ENCODE results near the gene POLE.

The POLE gene

DNA sequence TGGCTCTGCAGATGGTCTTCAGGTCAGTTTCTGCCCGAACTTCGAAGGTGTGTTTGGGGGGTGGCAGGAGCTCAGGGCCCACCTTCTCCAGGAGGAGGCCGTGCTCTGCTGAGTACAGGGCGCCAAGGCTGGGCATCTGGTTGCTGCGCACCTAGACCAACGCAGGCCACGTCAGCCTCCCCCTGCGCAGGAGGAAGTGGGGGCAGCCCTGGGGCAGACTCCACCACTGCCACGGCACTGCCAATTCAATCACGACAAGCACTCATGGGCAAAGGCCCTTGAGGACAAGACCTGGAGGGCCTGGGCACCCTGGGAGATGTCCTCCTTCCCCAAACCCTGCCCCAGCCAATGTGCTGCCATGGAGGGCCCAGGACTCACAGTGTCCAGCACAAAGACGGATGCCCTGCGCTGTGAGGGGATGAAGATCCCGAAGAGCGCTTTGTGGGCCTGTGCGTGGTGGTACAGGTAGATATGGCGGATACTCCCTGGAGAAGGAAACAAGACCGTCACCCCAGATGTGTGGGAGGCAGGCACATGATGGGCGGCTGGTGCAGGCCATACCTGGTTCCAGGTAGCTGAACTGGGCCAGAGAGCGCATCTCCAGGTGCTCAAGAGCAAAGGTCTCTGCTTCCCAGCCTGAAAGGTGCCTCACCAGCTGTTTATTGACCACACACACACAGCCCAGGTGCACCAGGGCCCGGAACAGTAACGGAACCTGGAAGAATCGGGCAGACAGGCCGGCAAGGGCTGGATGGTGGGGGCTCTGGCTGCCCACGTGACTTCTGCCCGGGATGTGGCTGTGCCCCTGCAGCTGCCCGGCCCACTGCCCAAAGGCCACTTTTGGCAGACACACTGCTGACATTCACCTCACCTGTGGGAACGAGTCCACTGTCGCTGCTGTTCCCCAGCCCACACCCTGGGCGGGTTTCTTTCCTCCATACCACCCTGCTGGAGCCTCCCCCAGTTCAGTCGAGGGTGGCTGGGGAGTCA lies 44.0 kb downstream of the POLE start:
- Histone ChIP-seq H3K79me2 (ENCODE audit: control insufficient read depth, low read length) (no peaks in the 10 kb centered on the region), H3K4me2 (ENCODE audit: low read length) (no peak overlapping the region), H4K20me1 (ENCODE audit: control insufficient read depth, insufficient read depth, low read depth, low read length) (no peaks in the 10 kb centered on the region), H3K36me3 (ENCODE audit: control insufficient read depth, low read length) (peaks cover 86% of the 10 kb centered on the region), H3K9me2 (replicated peaks; ENCODE audit: control insufficient read depth, low read length) (no peaks in the 10 kb centered on the region), H3K4me3 (ENCODE audit: low read length) (no peak overlapping the region), H3K9me3 (ENCODE audit: control insufficient read depth, insufficient read depth, low read length) (no peaks in the 10 kb centered on the region), H3K27me3 (ENCODE audit: control insufficient read depth, low read length) (no peaks in the 10 kb centered on the region), H3F3A (ENCODE audit: control insufficient read depth, insufficient read depth) (no peaks in the 10 kb centered on the region), H3K4me1 (ENCODE audit: control insufficient read depth, low read length) (no peaks in the 10 kb centered on the region), H3K27ac (ENCODE audit: low read depth, low read length) (no peak overlapping the region)
- TF ChIP-seq EZH2phosphoT487 (IDR thresholded peaks at IDR 0.05; ENCODE audit: borderline replicate concordance, low read length) (no peak), CTCF (IDR thresholded peaks at IDR 0.05; ENCODE audit: low read depth, low read length, poor library complexity, severe bottlenecking) (no peak)

- Histone ChIP-seq H3K9me3 (ENCODE audit: control insufficient read depth, insufficient read depth, low read length) (no peaks in the 10 kb centered on the region), H4K20me1 (ENCODE audit: control insufficient read depth, insufficient read depth, low read depth, low read length) (peaks cover 7% of the 10 kb centered on the region; the same call in 1 of the 2 replicates), H3F3A (ENCODE audit: control insufficient read depth, insufficient read depth) (no peaks in the 10 kb centered on the region), H3K27me3 (ENCODE audit: control insufficient read depth, low read length) (no peaks in the 10 kb centered on the region), H3K27ac (ENCODE audit: low read depth, low read length) (no peak overlapping the region), H3K9me2 (replicated peaks; ENCODE audit: control insufficient read depth, low read length) (no peaks in the 10 kb centered on the region), H3K4me1 (ENCODE audit: control insufficient read depth, low read length) (no peaks in the 10 kb centered on the region), H3K36me3 (ENCODE audit: control insufficient read depth, low read length) (peaks cover 86% of the 10 kb centered on the region), H3K79me2 (ENCODE audit: control insufficient read depth, low read length) (0 out of 2 replicates have a peak, but pooled peaks cover 6% of the 10 kb centered on the region), H3K4me2 (ENCODE audit: low read length) (no peak overlapping the region), H3K4me3 (ENCODE audit: low read length) (no peak overlapping the region)
- TF ChIP-seq CTCF (IDR thresholded peaks at IDR 0.05; ENCODE audit: low read depth, low read length, poor library complexity, severe bottlenecking) = no peak
- TF ChIP-seq EZH2phosphoT487 (IDR thresholded peaks at IDR 0.05; ENCODE audit: borderline replicate concordance, low read length) = no peak
Observed at GRCh38 chr12:132641811-132642650, 45.1 kb downstream of the POLE start.

DNA sequence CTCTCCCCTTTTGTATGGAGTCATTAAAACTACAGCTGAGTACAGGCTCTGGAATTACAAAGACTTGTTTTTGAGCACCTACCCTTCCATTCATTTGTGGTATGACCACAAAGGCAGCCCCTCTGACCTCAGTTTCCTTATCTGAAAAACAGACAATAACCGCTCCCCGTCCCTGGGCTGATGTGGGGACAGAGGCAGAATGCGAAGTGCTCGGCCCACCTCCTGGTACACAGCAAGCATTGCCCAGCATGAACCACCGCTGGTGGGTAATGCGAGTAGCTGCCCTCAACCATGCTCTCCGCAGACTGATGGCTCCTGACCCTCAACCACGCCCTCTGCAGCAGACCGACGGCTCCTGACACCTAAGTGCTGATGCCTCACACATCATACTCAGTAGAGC lies 46.2 kb downstream of the POLE start:
- H3K4me3 ChIP-seq (ENCODE audit: low read length) = no peak overlapping the region

More for the DNA sequence above, 46.2 kb downstream of the POLE start:
- Histone ChIP-seq H3F3A (ENCODE audit: control insufficient read depth, insufficient read depth) (no peaks in the 10 kb centered on the region), H3K9me2 (replicated peaks; ENCODE audit: control insufficient read depth, low read length) (no peaks in the 10 kb centered on the region), H3K27ac (ENCODE audit: low read depth, low read length) (no peak overlapping the region), H3K4me1 (ENCODE audit: control insufficient read depth, low read length) (no peaks in the 10 kb centered on the region), H3K36me3 (ENCODE audit: control insufficient read depth, low read length) (peaks cover 91% of the 10 kb centered on the region), H3K27me3 (ENCODE audit: control insufficient read depth, low read length) (no peaks in the 10 kb centered on the region), H3K79me2 (ENCODE audit: control insufficient read depth, low read length) (0 out of 2 replicates have a peak, but pooled peaks cover 6% of the 10 kb centered on the region), H4K20me1 (ENCODE audit: control insufficient read depth, insufficient read depth, low read depth, low read length) (peaks cover 7% of the 10 kb centered on the region; the same call in 1 of the 2 replicates), H3K4me2 (ENCODE audit: low read length) (no peak overlapping the region), H3K9me3 (ENCODE audit: control insufficient read depth, insufficient read depth, low read length) (no peaks in the 10 kb centered on the region)
- TF ChIP-seq EZH2phosphoT487 (IDR thresholded peaks at IDR 0.05; ENCODE audit: borderline replicate concordance, low read length) = no peak
- TF ChIP-seq CTCF (IDR thresholded peaks at IDR 0.05; ENCODE audit: low read depth, low read length, poor library complexity, severe bottlenecking) = no peak

Data from DOHH2 (cell line).